ENCODE measurements around the gene ZNF277. TPM values are rescaled to one million over a fixed set of nuclear protein-coding genes. Genes with fewer than 3 reads are reported as not detected.

ZNF277 gene
- total and polyA plus RNA-seq, 4 donors: 18.2 to 52.5 (median 27.5) TPM

DNA sequence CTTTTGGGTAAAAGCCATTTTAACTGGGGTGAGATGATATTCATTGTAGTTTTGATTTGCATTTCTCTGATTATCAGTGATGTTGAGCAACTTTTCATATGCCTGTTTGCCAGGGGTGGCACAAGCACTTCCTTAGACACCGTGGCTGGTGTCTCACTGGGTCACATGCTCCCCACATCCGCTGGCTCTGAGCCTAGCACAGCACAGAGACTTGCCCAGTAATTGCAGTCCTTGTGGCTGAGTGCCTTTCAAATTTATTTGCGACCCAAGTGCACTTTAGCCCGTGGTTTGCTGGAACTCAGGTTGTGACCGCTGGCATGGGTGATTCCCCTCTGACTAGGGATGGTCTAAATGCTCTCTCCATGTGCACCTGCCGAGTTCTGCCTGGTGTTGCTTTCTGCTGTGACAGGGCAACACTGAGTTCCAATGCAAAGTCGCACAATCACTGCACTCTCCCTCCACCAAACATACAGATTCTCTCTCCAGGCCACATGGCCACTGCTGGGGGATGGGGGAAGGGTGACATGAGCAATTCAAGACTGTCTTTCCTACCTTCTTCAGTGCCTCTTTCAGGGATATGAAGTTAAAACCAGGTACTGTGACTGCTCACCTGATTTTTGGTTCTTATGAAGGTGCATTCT is 66.5 kb downstream of the ZNF277 start:
- Histone ChIP-seq H3K4me3 (ENCODE audit: low read depth, low read length) (no peak overlapping the region), H3K36me3 (ENCODE audit: control insufficient read depth, insufficient read depth, low read length) (no peaks in the 10 kb centered on the region), H3K9me3 (ENCODE audit: control insufficient read depth, insufficient read depth, low read length) (no peaks in the 10 kb centered on the region), H3K27ac (ENCODE audit: low read depth, low read length) (no peak overlapping the region), H3K27me3 (ENCODE audit: control insufficient read depth, insufficient read depth, low read length) (no peaks in the 10 kb centered on the region), H3K4me1 (ENCODE audit: control insufficient read depth, insufficient read depth, low read length) (no peaks in the 10 kb centered on the region)
- WGBS (ENCODE audit: insufficient coverage): 85% methylated on average over 6 of the region's 7 CpGs
- DNase-seq (ENCODE audit: low read depth in 4 of 6, low spot score in 6 of 6): no peak

DNA sequence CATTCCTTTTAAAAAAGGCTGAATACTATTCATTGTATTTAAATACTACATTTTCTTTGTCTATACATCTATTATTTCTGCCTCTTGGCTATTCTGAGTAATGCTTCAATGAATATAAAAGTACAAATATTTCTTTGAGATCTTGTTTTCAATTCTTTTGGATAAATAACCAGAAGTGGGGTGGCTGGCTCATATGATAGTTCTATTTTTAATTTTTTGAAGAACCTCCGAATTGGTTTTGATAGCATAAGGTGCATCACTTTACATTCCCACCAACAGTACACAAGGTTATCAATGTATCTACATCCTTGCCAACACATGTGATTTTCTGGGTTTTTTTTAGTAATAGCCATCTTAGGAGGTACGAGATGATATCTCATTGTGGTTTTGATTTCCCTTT is 72.5 kb downstream of the ZNF277 start:
- no CpG with 5 or more reads among the region's 2 CpGs for WGBS (ENCODE audit: insufficient coverage)

DNA sequence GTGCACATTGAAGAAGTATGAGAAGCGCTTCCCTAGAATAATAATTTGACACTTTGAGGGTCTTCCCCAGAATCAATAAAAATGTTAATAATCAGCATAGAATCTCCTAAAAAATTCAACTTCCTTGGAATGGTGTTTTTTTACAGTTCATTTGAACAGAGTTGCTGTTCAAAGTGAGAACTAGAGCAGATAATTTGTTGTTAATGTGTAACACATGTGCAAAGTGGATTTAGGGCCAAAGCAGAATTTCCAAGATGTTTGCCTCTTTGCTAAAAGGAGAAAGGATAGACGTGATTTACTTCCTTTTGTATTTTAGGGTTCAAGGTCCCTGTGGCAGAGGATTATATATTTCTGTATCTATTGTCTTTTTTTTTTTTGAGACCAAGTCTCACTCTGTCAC is 73.8 kb downstream of the ZNF277 start:
- Histone ChIP-seq H3K27ac (ENCODE audit: low read depth, low read length) (no peak overlapping the region), H3K36me3 (ENCODE audit: control insufficient read depth, insufficient read depth, low read length) (no peaks in the 10 kb centered on the region), H3K9me3 (ENCODE audit: control insufficient read depth, insufficient read depth, low read length) (no peaks in the 10 kb centered on the region), H3K27me3 (ENCODE audit: control insufficient read depth, insufficient read depth, low read length) (no peaks in the 10 kb centered on the region), H3K4me3 (ENCODE audit: low read depth, low read length) (no peak overlapping the region), H3K4me1 (ENCODE audit: control insufficient read depth, insufficient read depth, low read length) (no peaks in the 10 kb centered on the region)
- no CpG with 5 or more reads among the region's 2 CpGs for WGBS (ENCODE audit: insufficient coverage)
- no peak for DNase-seq (ENCODE audit: low read depth in 4 of 6, low spot score in 6 of 6)

More for the DNA sequence above, 72.5 kb downstream of the ZNF277 start:
- Histone ChIP-seq H3K36me3 (ENCODE audit: control insufficient read depth, insufficient read depth, low read length) (no peaks in the 10 kb centered on the region), H3K4me3 (ENCODE audit: low read depth, low read length) (no peak overlapping the region), H3K4me1 (ENCODE audit: control insufficient read depth, insufficient read depth, low read length) (no peaks in the 10 kb centered on the region), H3K27ac (ENCODE audit: low read depth, low read length) (no peak overlapping the region), H3K9me3 (ENCODE audit: control insufficient read depth, insufficient read depth, low read length) (no peaks in the 10 kb centered on the region), H3K27me3 (ENCODE audit: control insufficient read depth, insufficient read depth, low read length) (no peaks in the 10 kb centered on the region)
- no peak for DNase-seq (ENCODE audit: low read depth in 4 of 6, low spot score in 6 of 6)

DNA sequence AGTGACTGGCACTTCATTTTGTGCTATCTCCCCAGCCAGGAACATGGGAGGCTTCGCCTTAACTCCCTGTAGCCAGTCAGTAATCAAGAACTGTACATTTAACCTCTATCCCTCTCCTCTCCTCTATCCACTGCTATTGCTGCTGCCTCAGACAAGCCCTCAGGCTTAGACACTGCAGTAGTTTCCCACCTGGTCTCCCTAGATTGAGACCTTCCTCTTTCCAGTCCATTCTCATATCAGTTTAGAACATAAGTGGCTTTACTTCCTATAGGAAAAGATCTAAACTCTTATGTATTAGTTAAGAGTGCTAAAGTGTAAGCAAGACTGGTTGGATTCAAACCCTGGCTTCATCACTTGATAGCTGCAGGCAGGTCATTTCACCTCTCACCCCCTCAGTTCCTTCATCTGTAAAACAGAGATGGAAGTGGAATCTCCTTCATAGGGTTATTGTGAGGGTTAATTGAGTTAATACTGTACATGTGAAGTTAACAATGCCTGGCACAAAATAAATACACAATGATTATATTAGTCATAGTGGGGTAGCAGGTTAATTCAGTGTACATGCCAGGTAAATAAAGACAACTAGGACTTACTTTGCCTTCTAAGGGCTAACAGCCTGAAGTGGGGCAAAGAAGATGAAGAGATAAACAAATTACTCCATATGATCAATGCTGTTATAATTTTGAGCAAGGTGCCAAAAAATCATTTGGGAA is 76.1 kb downstream of the ZNF277 start:
- WGBS (ENCODE audit: insufficient coverage): 100% methylated on average over 1 of the region's 1 CpG
- H3K9me3 ChIP-seq (ENCODE audit: control insufficient read depth, insufficient read depth, low read length): no peaks in the 10 kb centered on the region
- no peaks in the 10 kb centered on the region for H3K36me3 ChIP-seq (ENCODE audit: control insufficient read depth, insufficient read depth, low read length)
- no peak overlapping the region for H3K4me3 ChIP-seq (ENCODE audit: low read depth, low read length)
- H3K27ac ChIP-seq (ENCODE audit: low read depth, low read length): no peak overlapping the region
- H3K4me1 ChIP-seq (ENCODE audit: control insufficient read depth, insufficient read depth, low read length): peaks cover 4% of the 10 kb centered on the region
- no peak for DNase-seq (ENCODE audit: low read depth in 4 of 6, low spot score in 6 of 6)
- no peaks in the 10 kb centered on the region for H3K27me3 ChIP-seq (ENCODE audit: control insufficient read depth, insufficient read depth, low read length)

DNA sequence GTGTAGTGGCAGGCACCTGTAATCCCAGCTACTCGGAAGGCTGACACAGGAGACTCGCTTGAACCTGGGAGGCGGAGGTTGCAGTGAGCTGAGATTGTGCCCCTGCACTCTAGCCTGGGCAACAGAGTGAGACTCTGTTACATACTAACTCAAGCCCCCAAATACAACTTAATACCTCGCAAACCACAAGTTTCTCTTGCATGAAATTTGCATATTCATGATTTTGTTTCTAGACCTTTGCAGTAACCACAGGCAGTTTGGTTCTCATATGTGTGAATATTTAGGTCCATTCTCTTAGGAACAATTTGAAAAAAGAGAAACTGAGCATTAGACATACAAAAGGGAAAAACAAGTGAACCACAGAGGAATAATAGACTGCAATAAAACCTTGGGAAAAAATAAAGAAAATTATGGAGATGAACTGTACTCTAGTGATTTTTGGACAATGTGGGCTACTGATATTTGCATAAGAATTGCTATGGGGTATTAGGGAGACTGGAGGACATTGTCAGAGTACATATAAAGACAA is 77.0 kb downstream of the ZNF277 start:
- no peak overlapping the region for H3K27ac ChIP-seq (ENCODE audit: low read depth, low read length)
- no peaks in the 10 kb centered on the region for H3K27me3 ChIP-seq (ENCODE audit: control insufficient read depth, insufficient read depth, low read length)
- no peak overlapping the region for H3K4me3 ChIP-seq (ENCODE audit: low read depth, low read length)
- no peak for DNase-seq (ENCODE audit: low read depth in 4 of 6, low spot score in 6 of 6)
- H3K4me1 ChIP-seq (ENCODE audit: control insufficient read depth, insufficient read depth, low read length): peaks cover 4% of the 10 kb centered on the region
- no peaks in the 10 kb centered on the region for H3K36me3 ChIP-seq (ENCODE audit: control insufficient read depth, insufficient read depth, low read length)
- H3K9me3 ChIP-seq (ENCODE audit: control insufficient read depth, insufficient read depth, low read length): no peaks in the 10 kb centered on the region
- WGBS (ENCODE audit: insufficient coverage): 95% methylated on average over 3 of the region's 4 CpGs

DNA sequence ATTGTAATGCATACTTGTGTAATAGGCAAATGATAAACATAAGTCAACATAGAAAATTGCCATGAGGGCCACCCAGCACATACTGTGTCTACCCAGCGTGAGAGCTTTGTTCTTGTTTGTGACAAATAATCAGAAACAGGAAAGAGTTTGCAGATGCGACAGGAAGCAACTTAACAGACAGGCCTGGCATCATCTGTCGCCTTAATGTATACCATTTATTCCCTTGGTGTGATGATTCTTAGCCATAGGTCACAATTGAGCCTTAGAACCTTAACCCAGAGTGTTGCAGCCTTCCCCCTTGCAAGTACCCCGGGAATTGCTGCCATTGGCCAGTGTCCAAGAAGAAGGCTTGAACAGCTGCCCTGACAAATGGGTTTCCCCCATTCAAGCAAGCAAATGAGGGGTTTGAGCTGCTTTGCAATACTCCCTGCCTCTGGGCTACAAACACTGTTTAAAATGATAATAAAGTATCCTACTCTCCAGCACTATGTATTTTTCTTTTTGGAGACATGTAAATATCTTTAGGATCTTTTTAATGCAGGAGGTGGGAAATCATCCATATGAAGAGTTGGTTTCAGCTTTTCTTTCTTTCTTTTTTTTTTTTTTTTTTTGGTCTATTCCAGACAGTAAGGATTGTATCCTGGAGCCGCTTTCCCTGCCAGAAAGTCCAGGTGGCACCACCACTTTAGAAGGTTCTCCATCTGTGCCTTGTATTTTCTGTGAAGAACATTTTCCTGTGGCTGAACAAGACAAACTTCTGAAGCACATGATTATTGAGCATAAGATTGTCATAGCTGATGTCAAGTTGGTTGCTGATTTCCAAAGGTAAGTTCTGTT is 80.0 kb downstream of the ZNF277 start:
- H3K27ac ChIP-seq (ENCODE audit: low read depth, low read length): peak overlapping the region; percentile 22
- 23% methylated on average over 3 of the region's 5 CpGs for WGBS (ENCODE audit: insufficient coverage)

DNA sequence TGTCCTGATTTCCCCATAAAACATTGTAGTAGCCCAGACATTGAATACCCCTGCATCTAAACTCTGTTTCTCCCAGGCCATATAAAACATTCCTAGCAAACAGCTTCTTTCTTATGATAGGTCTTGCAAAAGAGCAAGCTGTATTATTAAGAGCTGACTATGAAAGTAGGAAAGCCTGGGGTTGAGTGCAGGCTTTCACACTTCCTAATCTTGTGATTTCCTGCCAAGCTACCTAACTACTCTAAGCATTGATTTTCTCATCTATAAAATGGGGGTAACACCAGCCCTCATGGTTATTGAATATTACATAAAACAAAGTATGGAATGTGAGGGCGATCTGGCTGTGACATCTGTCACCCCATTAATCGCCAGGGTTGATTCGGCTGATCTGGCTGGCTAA is 81.8 kb downstream of the ZNF277 start:
- 93% methylated on average over 3 of the region's 3 CpGs for WGBS (ENCODE audit: insufficient coverage)
- Histone ChIP-seq H3K27ac (ENCODE audit: low read depth, low read length) (no peak overlapping the region), H3K27me3 (ENCODE audit: control insufficient read depth, insufficient read depth, low read length) (no peaks in the 10 kb centered on the region), H3K4me3 (ENCODE audit: low read depth, low read length) (no peak overlapping the region), H3K9me3 (ENCODE audit: control insufficient read depth, insufficient read depth, low read length) (no peaks in the 10 kb centered on the region), H3K36me3 (ENCODE audit: control insufficient read depth, insufficient read depth, low read length) (no peaks in the 10 kb centered on the region), H3K4me1 (ENCODE audit: control insufficient read depth, insufficient read depth, low read length) (peaks cover 4% of the 10 kb centered on the region)
- no peak for DNase-seq (ENCODE audit: low read depth in 4 of 6, low spot score in 6 of 6)

More for the DNA sequence above, 80.0 kb downstream of the ZNF277 start:
- Histone ChIP-seq H3K4me3 (ENCODE audit: low read depth, low read length) (no peak overlapping the region), H3K4me1 (ENCODE audit: control insufficient read depth, insufficient read depth, low read length) (peaks cover 4% of the 10 kb centered on the region), H3K27me3 (ENCODE audit: control insufficient read depth, insufficient read depth, low read length) (no peaks in the 10 kb centered on the region), H3K36me3 (ENCODE audit: control insufficient read depth, insufficient read depth, low read length) (no peaks in the 10 kb centered on the region), H3K9me3 (ENCODE audit: control insufficient read depth, insufficient read depth, low read length) (no peaks in the 10 kb centered on the region)
- peak in 4 of 6 donors; percentile 20 to 90 (median 66) for DNase-seq (ENCODE audit: low read depth in 4 of 6, low spot score in 6 of 6)

DNA sequence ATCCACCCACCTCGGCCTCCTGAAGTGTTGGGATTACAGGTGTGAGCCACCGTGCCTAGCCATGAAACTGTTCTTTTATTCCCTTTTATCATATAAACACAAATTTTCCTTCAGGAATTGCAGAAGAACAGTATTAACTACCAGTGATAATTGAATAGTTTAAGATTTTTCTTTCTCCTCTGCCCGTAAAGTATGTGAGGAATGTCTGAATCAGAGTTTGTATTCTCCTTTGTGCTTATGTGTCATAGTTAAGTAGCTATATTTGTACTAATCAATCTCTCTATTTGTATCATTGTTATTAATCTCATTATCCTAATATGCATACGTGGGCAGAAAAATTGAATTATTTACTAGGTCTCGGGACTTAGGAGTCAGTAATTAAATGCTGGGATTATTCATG is 83.6 kb downstream of the ZNF277 start:
- no peak for DNase-seq (ENCODE audit: low read depth in 4 of 6, low spot score in 6 of 6)
- H3K9me3 ChIP-seq (ENCODE audit: control insufficient read depth, insufficient read depth, low read length): no peaks in the 10 kb centered on the region
- peaks cover 4% of the 10 kb centered on the region for H3K4me1 ChIP-seq (ENCODE audit: control insufficient read depth, insufficient read depth, low read length)
- WGBS (ENCODE audit: insufficient coverage): no CpG with 5 or more reads among the region's 5 CpGs
- no peak overlapping the region for H3K27ac ChIP-seq (ENCODE audit: low read depth, low read length)
- H3K36me3 ChIP-seq (ENCODE audit: control insufficient read depth, insufficient read depth, low read length): no peaks in the 10 kb centered on the region
- no peaks in the 10 kb centered on the region for H3K27me3 ChIP-seq (ENCODE audit: control insufficient read depth, insufficient read depth, low read length)
- H3K4me3 ChIP-seq (ENCODE audit: low read depth, low read length): no peak overlapping the region

DNA sequence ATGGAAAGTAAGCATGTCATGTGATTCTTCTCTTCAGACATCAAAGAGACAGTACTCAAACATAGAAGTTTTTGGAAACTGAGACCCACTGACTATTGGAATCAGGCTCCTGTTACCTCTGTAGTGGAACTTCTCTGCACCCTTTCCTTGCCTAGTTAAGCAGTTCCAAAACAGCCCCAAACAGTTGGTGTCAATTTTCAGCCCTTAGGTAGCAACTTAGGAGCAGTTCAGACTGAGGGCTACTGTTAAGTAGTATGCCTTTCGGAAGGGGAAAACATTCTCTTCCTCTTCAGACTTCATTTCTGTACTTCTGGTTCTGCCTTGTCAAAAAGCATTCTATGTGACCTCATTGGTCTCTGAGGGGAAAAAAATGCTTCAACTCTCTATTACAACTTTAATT is 85.7 kb downstream of the ZNF277 start:
- Histone ChIP-seq H3K36me3 (ENCODE audit: control insufficient read depth, insufficient read depth, low read length) (no peaks in the 10 kb centered on the region), H3K4me3 (ENCODE audit: low read depth, low read length) (no peak overlapping the region), H3K27ac (ENCODE audit: low read depth, low read length) (no peak overlapping the region), H3K4me1 (ENCODE audit: control insufficient read depth, insufficient read depth, low read length) (no peaks in the 10 kb centered on the region), H3K9me3 (ENCODE audit: control insufficient read depth, insufficient read depth, low read length) (no peaks in the 10 kb centered on the region), H3K27me3 (ENCODE audit: control insufficient read depth, insufficient read depth, low read length) (no peaks in the 10 kb centered on the region)
- no CpG with 5 or more reads among the region's 1 CpG for WGBS (ENCODE audit: insufficient coverage)
- no peak for DNase-seq (ENCODE audit: low read depth in 4 of 6, low spot score in 6 of 6)
